Measurements from ENCODE around the gene DHRS2.

DHRS2 gene

DNA sequence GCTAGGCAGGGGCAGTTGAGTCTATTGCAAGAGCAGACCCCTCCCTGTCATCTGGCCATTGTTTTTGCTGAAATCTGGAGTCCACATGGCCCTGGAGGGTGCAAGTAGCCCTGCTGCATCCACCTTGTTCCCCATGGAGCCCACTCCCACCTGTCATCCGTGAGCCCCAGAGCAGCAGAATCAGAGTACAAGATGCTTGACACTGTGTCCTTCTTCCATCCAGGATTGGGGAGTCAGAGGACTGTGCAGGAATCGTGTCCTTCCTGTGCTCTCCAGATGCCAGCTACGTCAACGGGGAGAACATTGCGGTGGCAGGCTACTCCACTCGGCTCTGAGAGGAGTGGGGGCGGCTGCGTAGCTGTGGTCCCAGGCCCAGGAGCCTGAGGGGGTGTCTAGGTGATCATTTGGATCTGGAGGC lies 8.8 kb downstream of the DHRS2 start:
- Histone ChIP-seq H3K27ac (no peak overlapping the region), H3K4me3 (no peak overlapping the region)

DNA sequence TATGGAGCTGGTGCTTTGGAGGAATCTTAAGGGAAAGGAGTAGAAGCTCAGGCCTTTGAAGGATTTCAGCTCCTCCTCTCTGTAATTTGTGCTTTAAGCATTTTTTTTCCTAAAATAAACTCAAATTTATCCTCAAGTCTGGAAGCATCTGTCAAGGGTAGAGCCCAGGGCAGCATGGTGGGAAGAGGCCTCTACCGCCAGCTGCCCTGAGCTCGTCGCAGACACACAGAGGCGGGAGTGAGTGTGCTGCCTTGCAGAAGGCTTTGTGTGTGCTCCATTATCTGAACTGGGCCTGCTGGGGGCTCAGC lies 9.3 kb downstream of the DHRS2 start:
- H3K4me3 ChIP-seq = no peak overlapping the region
- no peak overlapping the region for H3K27ac ChIP-seq

DNA sequence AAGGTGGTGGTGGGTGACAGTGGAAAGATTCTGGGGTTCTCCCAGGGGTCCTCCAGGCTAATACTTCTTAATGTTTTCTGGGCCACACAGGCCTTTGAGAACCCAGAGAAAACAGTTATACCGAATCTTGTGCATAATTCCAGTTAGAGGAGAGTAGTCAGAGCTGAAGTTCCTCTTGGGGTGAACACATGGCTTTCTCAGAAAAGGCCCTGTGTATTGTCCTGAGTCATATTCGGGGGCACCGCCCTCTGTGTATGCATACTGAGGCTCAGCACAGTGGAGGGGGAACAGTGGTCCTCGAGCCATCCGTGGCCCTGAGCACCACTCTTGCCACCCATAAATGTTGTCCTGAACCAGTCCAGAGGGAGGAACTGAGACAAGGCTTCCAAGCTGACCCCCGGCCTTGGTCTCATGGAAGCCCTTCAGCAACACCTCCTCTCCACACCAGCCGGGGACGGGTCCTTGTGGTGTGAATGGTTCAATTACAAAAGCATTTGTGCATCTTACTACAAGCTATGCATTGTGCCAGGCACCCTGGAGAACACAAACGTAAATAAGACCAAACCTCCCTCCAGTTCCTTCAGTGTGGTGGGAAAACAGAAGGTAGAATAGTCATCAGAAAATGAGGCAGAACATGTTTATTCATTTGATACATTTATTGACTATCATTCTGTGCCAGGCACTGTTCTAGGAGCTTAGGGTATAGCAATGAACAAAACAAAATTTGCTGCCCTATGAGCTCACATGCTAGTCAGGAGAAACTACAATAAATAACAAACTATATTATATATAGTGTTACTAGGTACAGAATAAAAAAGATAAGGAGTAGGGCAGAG lies 9.9 kb downstream of the DHRS2 start:
- Histone ChIP-seq H3K4me3 (no peak overlapping the region), H3K27ac (no peak overlapping the region)

DNA sequence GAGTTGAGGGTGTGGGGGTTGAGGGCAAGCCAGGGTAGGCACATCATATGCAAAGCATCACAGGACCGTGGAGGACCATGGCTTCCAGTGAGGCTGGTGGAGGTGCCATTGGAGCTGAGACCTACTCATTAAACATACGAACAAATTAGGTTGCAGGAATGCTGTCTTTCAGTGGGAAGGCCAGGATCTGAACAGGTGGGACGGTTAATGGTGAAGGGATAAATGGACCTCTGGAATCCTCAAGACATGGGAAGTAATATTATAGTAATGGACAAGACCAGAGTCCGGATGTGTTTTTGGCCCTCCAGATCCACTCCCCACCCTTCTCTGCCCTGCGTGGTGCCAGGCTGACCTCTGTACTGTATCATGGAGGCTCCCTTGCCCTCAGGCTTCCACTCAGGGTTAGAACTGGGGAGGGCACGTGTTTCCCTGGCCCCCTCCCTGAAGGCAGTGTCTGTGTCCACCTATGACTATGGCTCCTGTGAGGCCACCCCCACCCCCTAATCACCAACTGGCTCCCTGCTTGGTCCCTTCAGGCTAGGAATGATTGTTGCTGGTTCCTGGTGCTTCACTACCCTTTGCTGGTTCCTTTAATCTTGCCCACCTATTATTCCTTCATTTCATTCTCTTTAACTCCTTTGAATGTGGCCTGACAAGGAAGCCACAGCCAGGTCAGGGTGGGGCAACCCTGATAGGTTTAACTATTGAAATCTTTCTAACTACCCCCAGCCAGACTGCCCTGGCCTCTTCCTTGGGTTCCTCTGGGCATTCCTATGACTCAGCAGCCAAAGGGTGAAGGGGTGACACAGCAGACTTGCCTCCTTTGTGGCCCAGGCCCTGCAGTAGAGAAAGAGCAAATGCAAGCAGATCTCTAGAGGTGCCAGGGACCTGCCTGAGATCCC lies 10.7 kb downstream of the DHRS2 start:
- no peak overlapping the region for H3K27ac ChIP-seq
- no peak overlapping the region for H3K4me3 ChIP-seq

DNA sequence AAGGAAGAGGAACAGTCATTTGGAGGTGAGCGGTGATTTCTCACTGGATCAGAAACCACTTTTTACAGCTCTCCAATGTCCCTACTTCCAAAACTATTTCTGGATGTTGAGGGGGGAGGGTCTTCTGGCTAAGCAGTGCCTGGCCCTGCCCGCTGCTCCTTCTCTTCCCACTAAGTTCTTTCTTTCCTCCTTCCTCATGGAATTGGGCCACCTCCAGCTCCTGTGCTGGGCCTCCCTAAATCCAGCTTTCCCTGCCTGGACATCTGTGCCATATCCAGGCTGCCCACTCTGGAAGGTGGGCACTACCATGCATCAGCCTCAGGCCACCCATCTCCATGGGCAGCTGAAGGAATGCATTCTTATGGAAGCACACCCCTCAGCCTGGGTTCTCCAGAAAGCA lies 11.5 kb downstream of the DHRS2 start:
- H3K4me3 ChIP-seq = no peak overlapping the region
- no peak overlapping the region for H3K27ac ChIP-seq

DNA sequence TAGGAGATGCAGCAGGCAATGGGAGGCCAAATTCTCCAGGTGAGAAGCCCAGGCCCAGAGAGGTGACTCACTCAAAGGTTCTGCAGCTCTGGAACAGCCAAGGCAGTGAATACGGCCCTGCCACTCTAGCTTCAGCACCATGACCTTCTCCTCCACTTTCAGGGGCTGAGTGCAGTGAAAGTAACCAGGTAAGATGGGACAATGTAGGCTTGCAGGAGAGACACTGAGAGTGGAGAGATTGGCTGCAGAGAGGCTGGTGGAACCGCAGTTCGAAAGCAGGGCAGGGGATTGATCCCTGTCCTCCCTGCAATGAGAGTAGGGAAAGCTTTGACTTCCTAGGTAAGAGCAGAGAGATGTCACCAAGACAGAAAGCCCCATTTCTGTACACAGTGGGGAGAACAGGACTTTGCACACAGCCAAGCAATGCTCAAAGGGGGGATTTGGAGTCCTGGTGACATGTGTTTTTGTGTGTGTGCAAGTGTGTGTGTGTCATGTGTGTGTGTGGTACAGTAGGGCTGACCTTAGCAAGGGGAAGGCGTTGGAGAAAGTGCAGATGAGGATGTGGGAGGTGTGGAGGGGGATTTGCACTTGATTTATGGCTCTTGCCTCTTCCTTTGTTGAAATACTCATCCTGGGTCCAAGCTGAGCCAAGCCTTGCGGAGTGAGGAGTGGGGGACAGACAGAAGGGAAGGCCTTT lies 12.7 kb downstream of the DHRS2 start:
- H3K27ac ChIP-seq = no peak overlapping the region
- no peak overlapping the region for H3K4me3 ChIP-seq

DNA sequence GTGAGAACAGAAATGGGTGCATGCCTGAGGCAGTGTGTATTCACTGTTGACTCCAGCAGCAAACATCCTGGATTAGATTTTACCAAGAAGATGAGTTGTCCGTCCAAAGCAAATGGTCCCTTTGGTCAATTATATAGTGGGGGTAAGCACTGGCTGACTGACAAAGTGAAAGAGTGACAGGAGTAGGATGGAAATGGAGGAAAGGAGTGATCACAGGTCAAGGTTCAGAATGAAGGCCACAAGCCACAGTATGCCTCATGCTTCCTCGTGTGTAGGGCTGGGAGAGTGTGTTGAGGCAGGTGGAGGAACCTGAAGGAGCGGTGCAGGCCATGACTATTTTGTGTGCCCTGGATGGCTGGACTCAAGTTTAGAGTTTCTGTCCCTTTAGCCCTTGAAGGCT lies 14.3 kb downstream of the DHRS2 start:
- Histone ChIP-seq H3K4me3 (no peak overlapping the region), H3K27ac (no peak overlapping the region)

DNA sequence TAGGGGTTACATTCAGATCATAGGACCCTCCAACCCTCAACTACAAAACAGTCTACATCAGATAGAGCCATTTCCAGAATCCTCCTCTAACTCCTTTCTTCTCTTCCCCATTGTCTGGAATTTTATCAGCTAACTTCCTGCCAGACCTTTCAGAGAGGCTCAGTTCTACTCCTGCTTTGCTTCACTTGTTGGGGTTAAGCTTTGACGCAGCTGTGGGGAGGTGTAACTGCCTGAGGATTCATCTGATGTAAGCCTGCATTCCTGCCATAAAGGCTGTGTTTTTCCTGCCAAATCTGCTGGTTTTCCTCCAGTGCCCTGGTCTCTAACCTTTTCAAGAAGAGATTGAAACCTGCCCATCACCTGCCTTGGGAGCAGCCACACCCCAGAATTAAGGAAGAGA lies 16.9 kb downstream of the DHRS2 start:
- H3K27ac ChIP-seq = no peak overlapping the region

DNA sequence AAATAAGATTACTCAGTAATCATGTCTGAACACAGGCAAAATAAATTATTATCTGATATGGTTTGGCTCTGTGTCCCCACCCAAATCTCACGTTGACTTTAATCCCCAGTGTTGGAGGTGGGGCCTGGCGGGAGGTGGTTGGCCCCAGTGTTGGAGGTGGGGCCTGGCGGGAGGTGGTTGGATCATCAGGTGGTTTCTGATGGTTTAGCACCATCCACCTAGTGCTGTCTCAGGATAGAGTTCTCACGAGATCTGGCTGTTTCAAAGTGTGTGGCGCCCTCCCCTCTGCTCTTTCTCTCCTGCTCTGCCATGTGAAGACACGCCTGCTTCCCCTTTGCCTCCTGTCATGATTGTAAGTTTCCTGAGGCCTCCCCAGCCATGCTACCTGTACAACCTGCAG lies 18.1 kb downstream of the DHRS2 start:
- H3K4me3 ChIP-seq = no peak overlapping the region
- no peak overlapping the region for H3K27ac ChIP-seq

More for the DNA sequence above, 16.9 kb downstream of the DHRS2 start:
- H3K4me3 ChIP-seq = no peak overlapping the region

DNA sequence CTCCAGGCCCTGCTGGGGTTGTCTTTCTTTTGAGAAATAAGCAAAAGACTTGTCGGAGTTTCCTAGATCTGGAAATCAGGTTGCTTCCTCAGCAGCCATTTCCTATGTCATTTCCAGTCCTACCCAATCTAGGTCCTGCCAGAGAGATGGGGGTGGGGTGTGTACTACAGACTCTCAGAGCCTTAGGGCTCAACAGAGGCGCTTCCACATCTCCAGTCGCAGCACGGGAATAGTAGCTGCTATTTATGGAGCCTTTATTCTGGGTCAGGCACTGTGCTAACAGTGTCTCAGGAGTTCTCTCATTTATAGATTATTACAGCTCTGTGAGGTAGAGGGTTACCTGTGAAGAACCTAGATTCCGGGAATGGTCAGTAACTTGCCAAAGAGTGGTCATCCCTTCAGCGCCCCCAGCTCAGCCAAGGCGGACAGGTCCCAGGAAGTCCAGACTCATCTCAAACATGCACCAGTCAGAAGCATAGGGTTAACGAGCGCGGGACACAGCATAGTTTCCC lies 21.9 kb downstream of the DHRS2 start:
- Histone ChIP-seq H3K27ac (no peak overlapping the region), H3K4me3 (no peak overlapping the region)

DNA sequence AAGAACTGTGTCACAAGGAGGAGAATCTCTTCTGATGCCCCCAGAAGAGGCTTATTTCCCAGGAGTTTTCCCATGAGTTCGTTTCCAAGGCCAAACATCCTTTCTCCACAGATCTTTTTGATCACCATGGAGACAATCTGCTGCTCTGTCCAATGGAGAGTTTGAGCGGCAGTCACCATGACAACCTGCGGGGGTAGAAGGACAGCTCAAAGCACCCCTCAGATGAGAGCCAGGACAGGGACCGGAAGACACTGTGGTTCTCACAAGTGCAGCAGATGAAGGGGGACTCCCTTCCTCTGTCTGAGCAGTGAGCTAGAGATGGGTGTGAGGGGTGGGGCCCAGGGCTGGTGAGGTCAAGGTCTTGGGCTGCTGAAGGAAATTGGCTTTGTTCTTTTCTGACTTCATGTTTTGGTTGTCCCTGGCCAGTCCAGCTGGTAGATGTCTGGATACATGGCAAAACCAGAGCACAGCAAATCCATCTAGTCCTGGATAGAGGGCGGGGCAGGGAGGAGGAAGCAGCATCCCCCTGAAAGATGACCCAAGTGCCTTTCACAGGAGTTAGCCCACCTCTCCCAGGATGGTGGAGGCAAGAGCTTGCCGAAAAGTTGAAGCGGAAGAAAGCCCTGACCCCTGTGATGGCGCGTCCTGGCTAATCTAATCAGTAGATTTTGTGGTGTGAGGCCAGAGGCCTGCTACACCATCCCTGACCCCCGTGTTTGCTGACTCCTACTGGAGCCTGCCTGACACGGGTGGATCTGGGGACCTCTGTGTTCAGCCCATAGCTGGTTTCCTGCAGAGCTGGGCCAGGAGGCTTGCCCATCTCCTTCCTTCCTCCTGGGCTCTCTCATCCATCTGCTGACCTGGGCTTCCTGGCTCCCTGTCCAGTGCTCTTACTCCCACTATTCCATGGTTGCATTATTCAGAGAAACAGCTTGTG lies 24.4 kb downstream of the DHRS2 start:
- Histone ChIP-seq H3K4me3 (no peak overlapping the region), H3K27ac (no peak overlapping the region)

DNA sequence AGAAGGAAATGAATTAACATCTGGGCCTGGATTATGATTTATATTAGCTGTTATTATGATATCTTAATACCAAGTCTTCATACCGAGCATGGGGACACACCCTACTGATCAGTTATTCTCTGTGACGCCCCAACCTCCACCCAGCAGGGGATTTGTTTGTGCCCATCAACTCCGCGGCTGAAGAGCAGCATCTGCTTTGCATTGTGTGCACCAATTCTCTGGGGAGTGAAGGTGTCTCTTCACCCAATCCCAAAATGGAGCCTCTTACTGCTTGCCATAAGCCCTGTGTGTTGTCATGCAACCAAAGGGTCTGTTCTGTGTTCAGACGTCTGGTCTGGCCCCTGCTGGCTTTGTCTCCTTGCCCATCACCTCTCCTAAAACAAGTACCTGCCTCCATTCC lies 25.4 kb downstream of the DHRS2 start:
- no peak overlapping the region for H3K27ac ChIP-seq
- H3K4me3 ChIP-seq = no peak overlapping the region

DNA sequence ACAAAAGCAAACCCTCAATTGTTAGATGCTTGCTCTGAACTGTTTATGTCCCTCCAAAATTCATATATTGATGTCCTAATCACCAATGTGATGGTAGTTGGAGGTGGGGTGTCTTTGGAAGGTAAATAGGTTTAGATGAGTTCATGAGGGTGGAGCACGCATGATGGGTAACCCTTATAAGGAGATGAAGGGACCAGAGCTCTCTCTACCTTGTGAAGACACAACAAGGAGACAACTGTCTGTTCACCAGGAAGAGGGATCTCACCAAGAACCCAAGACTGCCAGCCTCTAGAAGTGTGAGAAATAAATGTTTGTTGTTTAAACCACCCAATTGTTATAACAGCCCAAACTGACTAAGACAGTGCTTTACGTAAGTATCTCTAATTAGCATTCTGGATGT lies 27.0 kb downstream of the DHRS2 start:
- Histone ChIP-seq H3K4me3 (no peak overlapping the region), H3K27ac (no peak overlapping the region)

DNA sequence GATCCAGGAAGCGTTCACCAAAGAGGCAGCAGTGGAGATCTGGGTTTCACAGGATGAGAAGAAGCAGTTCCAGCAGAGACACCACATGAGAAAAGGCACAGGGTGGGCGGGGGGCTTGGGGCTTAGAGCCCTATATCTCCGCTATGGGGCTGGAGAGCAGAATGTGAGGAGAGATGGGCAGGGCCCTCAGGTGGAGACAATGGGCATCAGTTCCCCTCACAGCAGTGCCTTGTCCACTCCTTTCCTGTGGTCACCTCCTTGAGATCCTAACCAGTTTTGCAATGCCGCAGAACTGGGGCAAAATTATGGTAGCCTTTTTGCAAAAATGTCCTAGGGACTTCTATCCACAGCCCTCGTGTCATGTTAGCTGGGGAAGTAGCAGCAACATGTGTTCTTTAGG lies 27.5 kb downstream of the DHRS2 start:
- no peak overlapping the region for H3K4me3 ChIP-seq
- no peak overlapping the region for H3K27ac ChIP-seq

DNA sequence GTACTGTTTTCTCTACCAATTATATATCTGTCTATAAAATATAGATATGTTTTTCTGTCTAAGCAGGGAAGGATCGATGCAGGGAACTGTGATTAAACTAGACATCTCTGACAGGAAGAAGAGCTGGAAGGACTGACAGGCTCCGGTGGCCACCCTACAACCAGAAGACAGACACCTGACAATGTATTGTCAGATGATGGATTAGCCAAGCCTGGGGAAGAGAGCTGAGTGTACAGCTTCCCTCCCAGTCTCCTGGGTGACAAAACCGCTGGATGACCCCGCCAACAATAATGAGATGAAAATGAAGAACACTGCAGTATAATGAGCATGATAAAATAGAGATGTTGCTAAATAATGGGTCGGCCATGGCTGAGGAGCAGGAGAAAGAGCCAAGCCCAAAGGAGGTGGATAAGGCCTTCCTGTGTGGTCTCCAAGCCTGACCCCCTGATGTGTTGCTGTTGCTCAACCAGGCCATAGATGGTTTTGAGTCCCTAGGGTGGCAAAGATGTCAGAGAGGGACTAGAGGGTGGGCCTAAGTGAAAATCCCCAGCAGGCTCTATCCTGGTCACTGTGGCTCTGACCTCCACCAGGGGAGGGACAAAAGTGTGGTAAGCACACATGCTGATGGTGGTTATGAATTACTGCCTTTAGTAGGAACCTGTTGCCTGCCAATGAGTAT lies 28.2 kb downstream of the DHRS2 start:
- Histone ChIP-seq H3K27ac (no peak overlapping the region), H3K4me3 (no peak overlapping the region)

DNA sequence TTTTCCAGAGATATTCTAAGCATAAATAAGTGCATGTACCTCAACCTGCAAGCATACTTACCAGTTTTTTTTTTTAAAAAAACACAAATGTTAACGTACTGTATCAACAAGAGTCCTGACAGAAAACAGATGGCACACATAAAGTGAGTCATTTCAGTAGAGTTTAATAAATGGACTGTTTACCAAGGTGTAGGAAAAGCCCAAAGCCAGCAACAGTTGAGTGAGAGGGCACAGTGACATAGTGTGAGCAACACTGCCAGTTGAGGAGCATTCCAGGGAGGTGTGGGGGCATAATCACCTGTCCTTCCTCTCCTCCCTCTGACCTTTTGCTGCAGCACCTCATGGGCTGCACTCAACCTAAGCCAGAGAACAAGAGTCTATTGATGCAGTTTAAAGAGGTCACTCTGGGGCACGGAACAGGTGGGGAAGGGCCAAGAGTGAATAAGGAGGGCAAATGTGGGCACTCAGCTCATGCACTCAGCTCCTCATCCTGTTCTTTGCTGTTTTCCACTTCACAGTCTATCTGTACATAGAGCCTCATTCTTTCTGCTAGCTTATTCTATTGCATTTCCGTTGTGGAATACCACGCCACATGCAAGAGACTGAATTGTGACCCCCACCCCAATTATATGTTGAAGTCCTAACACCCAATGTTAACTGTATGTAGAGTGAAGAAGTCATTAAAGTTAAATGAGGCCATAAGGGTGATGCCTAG lies 29.3 kb downstream of the DHRS2 start:
- Histone ChIP-seq H3K27ac (no peak overlapping the region), H3K4me3 (no peak overlapping the region)

DNA sequence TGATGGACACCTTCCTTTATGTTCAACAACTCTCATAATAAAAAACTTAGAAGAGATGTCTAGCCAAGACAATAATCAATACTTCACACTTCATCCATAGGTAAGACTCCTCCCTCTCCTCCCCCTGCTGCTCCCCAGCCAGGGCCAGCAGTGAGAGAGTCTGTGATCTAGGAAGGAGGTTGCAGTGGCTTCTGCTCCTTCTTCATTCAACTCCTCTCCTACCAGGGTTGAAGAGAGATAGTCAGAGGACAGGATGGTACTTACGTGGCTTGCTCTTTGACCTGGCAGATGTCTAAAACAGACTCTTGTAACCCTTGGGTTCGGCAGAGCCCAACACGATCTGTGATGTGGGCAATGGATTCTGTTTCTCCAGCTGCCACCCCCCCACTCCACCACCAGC lies 31.0 kb downstream of the DHRS2 start:
- no peak overlapping the region for H3K4me3 ChIP-seq
- no peak overlapping the region for H3K27ac ChIP-seq

DNA sequence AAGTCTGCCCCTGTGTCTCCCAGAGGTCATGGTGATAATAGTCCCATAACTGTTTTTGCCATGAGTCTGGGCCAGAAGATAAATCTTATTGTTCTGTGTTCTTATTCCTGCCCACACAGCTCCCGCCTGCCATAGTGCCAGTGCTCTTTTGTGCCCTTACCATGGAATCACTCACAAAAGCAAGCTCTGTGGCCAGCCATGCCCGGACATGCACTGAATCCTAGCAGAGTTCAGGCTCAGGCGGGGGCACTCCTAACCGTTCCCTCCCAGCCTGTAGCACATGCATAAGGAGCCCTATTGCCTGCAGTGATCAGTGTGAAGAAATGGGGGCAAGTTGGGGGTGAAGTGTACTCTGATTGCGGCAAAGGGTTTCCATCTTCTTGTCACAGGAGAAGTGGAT lies 33.3 kb downstream of the DHRS2 start:
- Histone ChIP-seq H3K4me3 (no peak overlapping the region), H3K27ac (no peak overlapping the region)
